Mesendoderm (in vitro differentiated cells): ENCODE measurements around the gene WWTR1.

ENCODE experiments used
- DNase-seq: peaks from one replicate; pipeline ENCODE4 v3.0.0; 2013
- H2AK5ac ChIP-seq: 2 replicates; pipeline ENCODE4 v1.6.1; 2013; ENCODE audit warnings: low read length, inconsistent platforms
- H2BK120ac ChIP-seq: 2 replicates; pipeline ENCODE4 v1.6.1; 2013; ENCODE audit warnings: low read depth, mild to moderate bottlenecking, low read length, moderate library complexity, mixed read lengths
- H2BK15ac ChIP-seq: replicated peaks from 2 replicates; pipeline ENCODE4 v1.6.1; 2013; ENCODE audit warnings: low read depth, mild to moderate bottlenecking, moderate library complexity
- H2BK5ac ChIP-seq: 2 replicates; pipeline ENCODE4 v1.6.1; 2013; ENCODE audit warnings: low read length, inconsistent platforms
- H3K18ac ChIP-seq: 2 replicates; pipeline ENCODE4 v1.6.1; 2013; ENCODE audit warnings: mild to moderate bottlenecking, low read length, mixed read lengths
- H3K23ac ChIP-seq: one replicate; pipeline ENCODE4 v1.6.1; 2013; ENCODE audit warnings: low read length
- H3K27ac ChIP-seq: 2 replicates; pipeline ENCODE4 v1.5.1; 2013; ENCODE audit warnings: low read depth, mild to moderate bottlenecking, inconsistent platforms, low read length, moderate library complexity
- H3K27me3 ChIP-seq: 2 replicates; pipeline ENCODE4 v1.6.1; 2013; ENCODE audit warnings: low read length, control low read depth, mild to moderate bottlenecking, inconsistent platforms; ENCODE audit not compliant: insufficient read depth, poor library complexity
- H3K36me3 ChIP-seq: 2 replicates; pipeline ENCODE4 v1.6.1; 2013; ENCODE audit warnings: low read length, inconsistent platforms; ENCODE audit not compliant: control insufficient read depth, insufficient read depth
- H3K4ac ChIP-seq: one replicate; pipeline ENCODE4 v1.6.1; 2013; ENCODE audit warnings: low read depth, mild to moderate bottlenecking, low read length, moderate library complexity
- H3K4me1 ChIP-seq: 2 replicates; pipeline ENCODE4 v1.6.1; 2013; ENCODE audit warnings: low read depth, low read length, inconsistent platforms; ENCODE audit not compliant: control insufficient read depth
- H3K4me2 ChIP-seq: 2 replicates; pipeline ENCODE4 v1.6.1; 2013; ENCODE audit warnings: low read length
- H3K4me3 ChIP-seq: 2 replicates; pipeline ENCODE4 v1.5.1; 2013; ENCODE audit warnings: mild to moderate bottlenecking, low read length
- H3K56ac ChIP-seq: one replicate; pipeline ENCODE4 v1.6.1; 2013; ENCODE audit warnings: low read length
- H3K79me1 ChIP-seq: 2 replicates; pipeline ENCODE4 v1.6.1; 2013; ENCODE audit warnings: low read length, inconsistent platforms
- H3K79me2 ChIP-seq: 2 replicates; pipeline ENCODE4 v1.6.1; 2013; ENCODE audit warnings: mild to moderate bottlenecking, low read length; ENCODE audit not compliant: control insufficient read depth, insufficient read depth
- H3K9ac ChIP-seq: 2 replicates; pipeline ENCODE4 v1.6.1; 2013; ENCODE audit warnings: low read length, inconsistent platforms
- H4K5ac ChIP-seq: one replicate; pipeline ENCODE4 v1.6.1; 2013; ENCODE audit warnings: low read length
- H4K8ac ChIP-seq: one replicate; pipeline ENCODE4 v1.6.1; 2013; ENCODE audit warnings: low read depth, mild to moderate bottlenecking, control low read depth, low read length, moderate library complexity
- WGBS: extraction: QIAGEN DNeasy Blood & Tissue Kit; methylation state at CpG from one replicate; pipeline ENCODE4 v1.1.7; 2013; ENCODE audit warnings: low lambda C conversion rate, missing lambda C conversion rate; ENCODE audit not compliant: insufficient coverage; ENCODE audit errors: extremely low coverage; 5-methylcytosine and 5-hydroxymethylcytosine counted together

WWTR1 gene

DNA sequence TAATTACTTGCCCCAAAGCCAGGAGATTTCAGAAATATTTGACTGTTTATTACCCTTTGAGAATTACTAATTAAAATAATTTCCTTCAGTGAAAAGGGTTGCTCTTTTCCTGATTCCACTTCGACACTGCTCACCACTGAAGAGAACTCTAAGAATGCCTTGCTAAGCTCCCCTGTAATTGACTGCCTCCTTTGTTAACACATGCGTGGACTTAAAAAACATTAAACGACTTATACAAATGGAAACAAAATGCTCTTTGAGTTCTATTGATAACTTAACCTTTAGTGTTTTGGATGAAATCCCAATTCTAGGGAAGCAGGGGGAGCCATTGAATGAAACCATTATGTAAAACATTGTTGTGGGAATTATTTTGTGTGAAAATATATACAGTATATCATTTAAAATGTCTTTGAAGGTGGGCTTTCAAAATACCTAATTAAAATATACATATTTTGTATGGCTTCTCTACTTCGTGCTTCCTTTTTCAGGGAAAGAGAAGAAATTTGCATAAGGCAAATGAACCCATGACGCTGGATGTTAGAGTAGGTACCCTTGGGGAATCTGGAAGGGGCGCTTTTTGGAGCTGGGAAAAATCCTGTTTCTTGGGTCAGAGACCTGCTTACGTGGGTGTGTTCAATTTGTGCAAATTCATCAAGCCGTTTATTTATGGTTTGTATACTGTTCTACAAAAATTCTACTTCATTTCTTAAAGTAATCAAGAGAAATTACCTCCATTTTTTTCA lies 64.2 kb downstream of the WWTR1 start:
- no peak for DNase-seq
- Histone ChIP-seq H3K4me3 (no peak overlapping the region), H3K79me1 (peaks cover 7% of the 10 kb centered on the region), H3K56ac (no peak overlapping the region), H3K27ac (no peak overlapping the region), H3K79me2 (peaks cover 3% of the 10 kb centered on the region), H2AK5ac (no peak overlapping the region), H3K36me3 (no peaks in the 10 kb centered on the region), H3K23ac (no peak overlapping the region), H3K18ac (no peak overlapping the region), H2BK5ac (no peak overlapping the region), H3K9ac (no peak overlapping the region), H2BK120ac (no peak overlapping the region), H2BK15ac (no peak overlapping the region), H3K4me1 (peaks cover 5% of the 10 kb centered on the region), H4K5ac (no peak overlapping the region), H3K4me2 (no peak overlapping the region), H3K4ac (no peak overlapping the region), H3K27me3 (no peaks in the 10 kb centered on the region), H4K8ac (no peak overlapping the region)
- WGBS, result no CpG with 5 or more reads among the region's 8 CpGs

DNA sequence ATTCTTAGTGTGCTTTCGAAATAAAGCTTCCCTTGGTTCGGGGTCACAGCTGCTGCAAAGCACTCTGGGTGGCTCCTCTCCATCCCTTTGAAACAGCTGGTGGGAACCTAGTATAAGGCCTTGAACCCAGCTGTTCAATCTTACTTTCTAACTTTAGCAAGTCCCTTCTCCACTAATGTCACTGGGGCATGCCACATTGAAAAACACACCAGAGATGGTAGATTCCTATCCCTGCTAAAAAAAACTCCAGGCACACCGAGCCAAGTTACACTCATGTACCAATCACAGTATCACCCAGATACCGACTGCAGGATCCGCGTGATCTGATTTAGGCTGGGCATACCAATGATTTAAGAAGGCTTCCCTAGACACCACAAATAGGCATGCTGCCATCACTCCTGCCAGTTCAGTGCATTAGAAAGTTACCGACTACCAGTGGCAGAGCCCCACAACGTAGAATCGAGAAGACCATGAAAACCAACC lies 65.0 kb downstream of the WWTR1 start:
- no peak overlapping the region for H3K4me3 ChIP-seq
- H3K4me2 ChIP-seq, result no peak overlapping the region
- no peak overlapping the region for H3K27ac ChIP-seq
- no peak overlapping the region for H3K56ac ChIP-seq
- H4K5ac ChIP-seq, result no peak overlapping the region
- no peak overlapping the region for H2BK5ac ChIP-seq
- no peak overlapping the region for H3K23ac ChIP-seq
- H3K9ac ChIP-seq, result no peak overlapping the region
- no peak overlapping the region for H3K4ac ChIP-seq
- H3K79me2 ChIP-seq, result peaks cover 6% of the 10 kb centered on the region
- no peak overlapping the region for H2AK5ac ChIP-seq
- H3K18ac ChIP-seq, result no peak overlapping the region
- no CpG with 5 or more reads among the region's 9 CpGs for WGBS
- peaks cover 11% of the 10 kb centered on the region for H3K79me1 ChIP-seq
- peak overlapping the region; percentile 19 for H2BK15ac ChIP-seq
- H4K8ac ChIP-seq, result no peak overlapping the region
- no peak overlapping the region for H2BK120ac ChIP-seq
- peaks cover 5% of the 10 kb centered on the region for H3K4me1 ChIP-seq
- no peaks in the 10 kb centered on the region for H3K36me3 ChIP-seq
- no peak for DNase-seq
- no peaks in the 10 kb centered on the region for H3K27me3 ChIP-seq

DNA sequence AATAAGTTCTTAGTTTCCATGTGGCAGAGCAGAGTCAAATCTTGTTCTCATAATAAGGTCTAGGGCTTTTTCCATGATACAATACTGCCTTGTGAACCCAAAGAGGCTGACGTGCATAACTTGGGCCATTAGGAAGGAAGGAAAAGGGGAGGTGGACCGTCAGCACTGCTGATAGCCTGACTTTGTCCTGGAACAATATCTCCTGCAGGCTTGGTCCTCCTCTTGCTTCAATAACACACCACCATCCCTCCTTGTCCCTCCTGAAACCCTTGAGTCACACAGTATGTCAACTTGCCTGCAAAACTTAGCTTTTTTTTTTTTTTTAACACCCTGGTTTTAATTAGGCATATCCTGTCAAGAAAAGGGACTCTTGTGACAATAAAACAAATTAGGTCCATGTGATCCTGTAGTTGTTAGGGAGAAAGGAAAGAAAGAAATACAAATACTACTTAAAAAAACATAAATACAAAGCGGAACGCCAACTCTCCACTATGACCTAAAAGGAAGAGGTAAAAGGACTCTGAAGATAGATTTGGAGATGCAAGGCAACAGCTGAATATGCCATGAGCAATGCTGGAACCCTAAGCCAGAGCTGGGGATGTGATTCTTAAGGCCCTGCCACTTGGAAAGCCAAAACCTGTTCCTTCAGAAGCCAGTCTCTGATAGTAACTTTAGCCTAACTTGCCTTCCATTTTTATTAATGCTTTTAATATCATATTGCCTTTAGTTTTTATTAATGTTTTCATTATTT lies 67.0 kb downstream of the WWTR1 start:
- no peak overlapping the region for H3K27ac ChIP-seq
- peak; percentile 46 for DNase-seq
- no CpG with 5 or more reads among the region's 4 CpGs for WGBS

DNA sequence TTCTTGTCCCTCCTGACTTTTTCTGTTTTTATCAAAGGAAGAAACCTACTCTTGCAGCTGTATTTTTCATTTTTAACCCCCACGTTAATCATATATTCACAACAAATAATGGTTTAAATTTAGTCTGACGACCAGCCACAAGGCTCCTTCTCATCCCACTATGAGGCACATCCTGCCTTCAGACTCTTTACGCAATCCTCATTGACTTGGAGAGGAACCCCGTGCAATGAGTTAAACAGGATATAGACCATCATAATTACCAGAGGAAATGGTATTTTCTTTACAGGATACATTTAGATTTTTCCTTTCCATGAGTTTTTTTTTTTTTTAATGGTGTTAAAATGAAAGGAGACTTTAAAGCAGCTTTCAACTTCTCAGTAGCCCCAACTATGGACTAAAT lies 68.5 kb downstream of the WWTR1 start:
- Histone ChIP-seq H3K27ac (no peak overlapping the region), H3K18ac (no peak overlapping the region), H2BK120ac (no peak overlapping the region), H3K23ac (no peak overlapping the region), H3K9ac (no peak overlapping the region), H3K79me1 (peaks cover 13% of the 10 kb centered on the region), H3K56ac (no peak overlapping the region), H3K4ac (no peak overlapping the region), H2AK5ac (no peak overlapping the region), H4K8ac (no peak overlapping the region), H4K5ac (no peak overlapping the region), H3K27me3 (no peaks in the 10 kb centered on the region), H2BK5ac (no peak overlapping the region), H3K4me3 (no peak overlapping the region), H3K4me2 (no peak overlapping the region), H2BK15ac (no peak overlapping the region), H3K4me1 (peaks cover 5% of the 10 kb centered on the region), H3K79me2 (peaks cover 6% of the 10 kb centered on the region), H3K36me3 (no peaks in the 10 kb centered on the region)
- DNase-seq, result no peak
- no CpG with 5 or more reads among the region's 4 CpGs for WGBS

More for the DNA sequence above, 67.0 kb downstream of the WWTR1 start:
- no peak overlapping the region for H2AK5ac ChIP-seq
- H2BK15ac ChIP-seq, result no peak overlapping the region
- no peak overlapping the region for H3K56ac ChIP-seq
- H3K79me1 ChIP-seq, result peaks cover 11% of the 10 kb centered on the region
- no peak overlapping the region for H2BK5ac ChIP-seq
- H3K79me2 ChIP-seq, result peaks cover 6% of the 10 kb centered on the region
- H4K5ac ChIP-seq, result no peak overlapping the region
- H3K4me2 ChIP-seq, result no peak overlapping the region
- H3K27me3 ChIP-seq, result no peaks in the 10 kb centered on the region
- H2BK120ac ChIP-seq, result no peak overlapping the region
- H4K8ac ChIP-seq, result no peak overlapping the region
- no peak overlapping the region for H3K23ac ChIP-seq
- H3K4ac ChIP-seq, result no peak overlapping the region
- peaks cover 5% of the 10 kb centered on the region for H3K4me1 ChIP-seq
- H3K4me3 ChIP-seq, result no peak overlapping the region
- no peaks in the 10 kb centered on the region for H3K36me3 ChIP-seq
- no peak overlapping the region for H3K18ac ChIP-seq
- no peak overlapping the region for H3K9ac ChIP-seq

DNA sequence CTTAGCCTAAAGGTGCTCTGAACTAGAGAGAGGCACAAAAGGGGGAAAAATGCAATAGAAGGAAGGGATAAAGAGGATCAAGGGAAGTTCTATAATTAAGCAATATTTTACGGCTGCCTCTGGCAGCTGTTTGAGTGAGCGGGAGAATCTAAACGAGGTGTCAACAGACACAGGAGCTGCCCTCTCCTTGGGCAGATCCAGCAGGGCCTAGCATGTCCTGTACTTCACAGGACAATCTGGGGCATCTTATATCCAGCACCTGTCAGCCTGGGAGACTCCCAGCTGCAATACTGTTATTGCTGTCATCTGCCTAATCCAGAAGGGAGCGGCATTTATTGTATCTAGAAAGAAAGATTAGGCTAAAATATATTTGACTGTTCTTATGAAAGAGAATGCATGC lies 68.9 kb downstream of the WWTR1 start:
- WGBS, result no CpG with 5 or more reads among the region's 4 CpGs
- no peak overlapping the region for H3K56ac ChIP-seq
- H3K4ac ChIP-seq, result no peak overlapping the region
- no peak overlapping the region for H4K8ac ChIP-seq
- H3K79me1 ChIP-seq, result peaks cover 13% of the 10 kb centered on the region
- H3K4me3 ChIP-seq, result no peak overlapping the region
- no peak for DNase-seq
- H3K4me1 ChIP-seq, result peaks cover 5% of the 10 kb centered on the region
- no peak overlapping the region for H3K23ac ChIP-seq
- no peak overlapping the region for H2BK5ac ChIP-seq
- H3K18ac ChIP-seq, result no peak overlapping the region
- no peak overlapping the region for H3K9ac ChIP-seq
- H3K79me2 ChIP-seq, result peaks cover 6% of the 10 kb centered on the region
- no peak overlapping the region for H3K27ac ChIP-seq
- no peak overlapping the region for H2BK120ac ChIP-seq
- no peak overlapping the region for H3K4me2 ChIP-seq
- H4K5ac ChIP-seq, result no peak overlapping the region
- no peaks in the 10 kb centered on the region for H3K36me3 ChIP-seq
- no peaks in the 10 kb centered on the region for H3K27me3 ChIP-seq
- H2BK15ac ChIP-seq, result no peak overlapping the region
- H2AK5ac ChIP-seq, result no peak overlapping the region
